Measurements from ENCODE around the gene ZNF317. TPM values are rescaled to one million over a fixed set of nuclear protein-coding genes. Genes with fewer than 3 reads are reported as not detected.

The ZNF317 gene
- total RNA-seq, 3 donors from 2014 or later = 26.4 to 37.1 (median 29.5) TPM

GRCh38 chr19:9144920-9145319, 4.7 kb downstream of the ZNF317 start:
- Histone ChIP-seq H3K36me3 (ENCODE audit: low read depth) (no peaks in the 10 kb centered on the region), H3K4me1 (ENCODE audit: low read depth) (peaks cover 10% of the 10 kb centered on the region), H3K4me3 (no peak overlapping the region), H3K9me3 (peaks cover 31% of the 10 kb centered on the region)
- no peak for DNase-seq
- TF ChIP-seq CTCF (IDR thresholded peaks at IDR 0.05) = no peak
- intact Hi-C loops (cut with DNase I, micrococcal nuclease) = no loop called here
- ATAC-seq = no peak

GRCh38 chr19:9146882-9147281, 6.7 kb downstream of the ZNF317 start:
- no peak for TF ChIP-seq CTCF (IDR thresholded peaks at IDR 0.05)
- peaks cover under 1% of the 10 kb centered on the region for H3K4me1 ChIP-seq (ENCODE audit: low read depth)
- peaks cover 38% of the 10 kb centered on the region for H3K9me3 ChIP-seq
- intact Hi-C loops (cut with DNase I, micrococcal nuclease) = no loop called here
- no peak for ATAC-seq
- DNase-seq = no peak
- no peaks in the 10 kb centered on the region for H3K36me3 ChIP-seq (ENCODE audit: low read depth)
- no peak overlapping the region for H3K4me3 ChIP-seq

- no peaks in the 10 kb centered on the region for H3K4me1 ChIP-seq (ENCODE audit: low read depth)
- no peak for ATAC-seq
- H3K9me3 ChIP-seq = peaks cover 54% of the 10 kb centered on the region
- no peak overlapping the region for H3K4me3 ChIP-seq
- no peak for DNase-seq
- TF ChIP-seq CTCF (IDR thresholded peaks at IDR 0.05) = no peak
- intact Hi-C loops (cut with DNase I, micrococcal nuclease) = no loop called here
- H3K36me3 ChIP-seq (ENCODE audit: low read depth) = no peaks in the 10 kb centered on the region
Measured at GRCh38 chr19:9148697-9149096, 8.5 kb downstream of the ZNF317 start.

- Histone ChIP-seq H3K36me3 (ENCODE audit: low read depth) (no peaks in the 10 kb centered on the region), H3K4me3 (no peak overlapping the region), H3K4me1 (ENCODE audit: low read depth) (no peaks in the 10 kb centered on the region), H3K9me3 (peaks cover 52% of the 10 kb centered on the region)
- ATAC-seq = peak; percentile 47
- no peak for TF ChIP-seq CTCF (IDR thresholded peaks at IDR 0.05)
- no peak for DNase-seq
- intact Hi-C loops (cut with DNase I, micrococcal nuclease) = no loop called here
Measured at GRCh38 chr19:9149997-9150396, 9.8 kb downstream of the ZNF317 start.

- intact Hi-C loops (cut with DNase I, micrococcal nuclease) = no loop called here
- TF ChIP-seq CTCF (IDR thresholded peaks at IDR 0.05) = no peak
- Histone ChIP-seq H3K9me3 (peaks cover 52% of the 10 kb centered on the region), H3K36me3 (ENCODE audit: low read depth) (no peaks in the 10 kb centered on the region), H3K4me1 (ENCODE audit: low read depth) (no peaks in the 10 kb centered on the region), H3K4me3 (no peak overlapping the region)
- no peak for DNase-seq
- ATAC-seq = no peak
Measured at GRCh38 chr19:9150650-9151049, 10.5 kb downstream of the ZNF317 start.

- peaks cover 4% of the 10 kb centered on the region for H3K36me3 ChIP-seq (ENCODE audit: low read depth)
- TF ChIP-seq CTCF (IDR thresholded peaks at IDR 0.05) = no peak
- no peak overlapping the region for H3K4me3 ChIP-seq
- ATAC-seq = no peak
- no peaks in the 10 kb centered on the region for H3K4me1 ChIP-seq (ENCODE audit: low read depth)
- peaks cover 52% of the 10 kb centered on the region for H3K9me3 ChIP-seq
- intact Hi-C loops (cut with DNase I, micrococcal nuclease) = no loop called here
- no peak for DNase-seq
Measured at GRCh38 chr19:9151367-9151766, 11.2 kb downstream of the ZNF317 start.

Measured in mucosa of descending colon (tissue), 3 donors.